Measurements from ENCODE around the gene WIF1. TPM values are rescaled to one million over a fixed set of nuclear protein-coding genes. Genes with fewer than 3 reads are reported as not detected.

The WIF1 gene
- total and polyA plus RNA-seq, 10 of the 15 experiments (the other 5 are each of a cell fraction or from before 2014, with no cell fraction given): 0.04 to 0.05 (median 0.05) TPM; not detected in 7

- FAIRE-seq (peak; percentile 44), DNase-seq (ENCODE audit: low read depth, low spot score) (peak; percentile 40), ATAC-seq (peak; percentile 87)
- peak overlapping the region; percentile 57 for H3K4me2 ChIP-seq (ENCODE audit: control insufficient read depth, insufficient read depth)
- peaks cover 20% of the 10 kb centered on the region for H3K4me1 ChIP-seq (ENCODE audit: control insufficient read depth, insufficient read depth, low read length)
- peak overlapping the region; percentile 69 for H3K27ac ChIP-seq (ENCODE audit: control insufficient read depth, insufficient read depth)
- 3% methylated on average over 3 of the region's 3 CpGs for WGBS (ENCODE audit: insufficient coverage, insufficient replicate concordance, low lambda C conversion rate, missing lambda C conversion rate)
- no peak overlapping the region; the same call in 1 of the 2 replicates for H3K9ac ChIP-seq (ENCODE audit: control insufficient read depth, insufficient read depth, low read length)
- H3K27me3 ChIP-seq (replicated peaks in 1 of 2; ENCODE audit: control insufficient read depth in 2 of 2, insufficient read depth in 2 of 2, low read length in 1 of 2): no peaks in the 10 kb centered on the region
- ChIA-PET SMC1A (ENCODE audit: uncharacterized antibody, unreplicated experiment) (interaction anchor here (0.7 to 8.7 kb wide), 19 partner anchors 9 to 545 kb away, joined by 3 to 107 read pairs (median 4); partner anchors contain the start of gene LEMD3), POLR2A (interaction anchor here (1.0 to 5.2 kb wide), 6 partner anchors 9 to 77 kb away, joined by 3 to 63 read pairs (median 6); partner anchors contain the start of gene LEMD3), CTCF (interaction anchor here (0.7 to 3.7 kb wide), 10 partner anchors 9 to 359 kb away, joined by 3 to 26 read pairs (median 4); partner anchors contain the start of gene LEMD3), RAD21 (ENCODE audit: unreplicated experiment) (interaction anchor here (0.6 to 3.8 kb wide), 9 partner anchors 9 to 278 kb away, joined by 3 to 44 read pairs (median 10); partner anchors contain the start of gene LEMD3)
- no TSS peak for BruUV-seq (replicated peaks)
- H2AFZ ChIP-seq (ENCODE audit: control insufficient read depth, low read depth, low read length): peak overlapping the region; percentile 84
- TF ChIP-seq SIN3A (IDR thresholded peaks at IDR 0.05; ENCODE audit: low read depth, low read length): no peak
- no peak for TF ChIP-seq NR2C2 (IDR thresholded peaks at IDR 0.05; ENCODE audit: borderline replicate concordance, control insufficient read depth, insufficient read length, low read depth)
- TF ChIP-seq PAX5 (IDR thresholded peaks at IDR 0.05; ENCODE audit: borderline replicate concordance, low read depth, low read length): peak; percentile 53; the same call in 1 of the 2 replicates
- no peak for TF ChIP-seq SREBF2 (IDR thresholded peaks at IDR 0.05; ENCODE audit: low read length)
- TF ChIP-seq MEF2B (IDR thresholded peaks at IDR 0.05; ENCODE audit: partially characterized antibody, poor library complexity, severe bottlenecking): no peak
- TF ChIP-seq MYC (IDR thresholded peaks at IDR 0.05; ENCODE audit: insufficient read depth, insufficient read length, insufficient replicate concordance, low read length, severe bottlenecking): no peak
- 0 out of 2 replicates have a peak, but pooled peaks have one; percentile 27 for TF ChIP-seq EED (IDR thresholded peaks at IDR 0.05; ENCODE audit: low read depth)
- TF ChIP-seq ZBED1 (IDR thresholded peaks at IDR 0.05; ENCODE audit: borderline replicate concordance): 0 out of 2 replicates have a peak, but pooled peaks have one; percentile 18
- 0 out of 2 replicates have a peak, but pooled peaks have one; percentile 57 for TF ChIP-seq ZNF207 (IDR thresholded peaks at IDR 0.05; ENCODE audit: borderline replicate concordance)
- no peaks in the 10 kb centered on the region for H3K36me3 ChIP-seq (ENCODE audit: control insufficient read depth in 2 of 2, insufficient read depth in 2 of 2, low read length in 1 of 2)
- peak overlapping the region; percentile 9; the same call in 1 of the 2 replicates for H3K4me3 ChIP-seq
- in situ Hi-C loops (cut with MboI) (no loop called here), intact Hi-C loops (cut with micrococcal nuclease; ENCODE audit: unreplicated experiment) (no loop called here)
- no peaks in the 10 kb centered on the region for H3K79me2 ChIP-seq (ENCODE audit: control insufficient read depth, insufficient read depth, low read length)
- no peaks in the 10 kb centered on the region for H4K20me1 ChIP-seq (ENCODE audit: control insufficient read depth, insufficient read depth)
- H3K9me3 ChIP-seq (replicated peaks; ENCODE audit: control insufficient read depth, insufficient read depth, low read length): no peaks in the 10 kb centered on the region; the same call in 2 of the 3 replicates
Measured at GRCh38 chr12:65155784-65156183, 34.7 kb upstream of the WIF1 start.
